ENCODE results near the gene EIF1AD. TPM values are rescaled to one million over a fixed set of nuclear protein-coding genes. Genes with fewer than 3 reads are reported as not detected.
"Not testable (repeated sequence)": the region's sequence is repeated elsewhere in the genome, so short reads cannot be mapped to it uniquely, and the experiment has no call there.

EIF1AD gene
- total RNA-seq, 2 experiments from 2014 or later, result 53.4 to 57.5 TPM

DNA sequence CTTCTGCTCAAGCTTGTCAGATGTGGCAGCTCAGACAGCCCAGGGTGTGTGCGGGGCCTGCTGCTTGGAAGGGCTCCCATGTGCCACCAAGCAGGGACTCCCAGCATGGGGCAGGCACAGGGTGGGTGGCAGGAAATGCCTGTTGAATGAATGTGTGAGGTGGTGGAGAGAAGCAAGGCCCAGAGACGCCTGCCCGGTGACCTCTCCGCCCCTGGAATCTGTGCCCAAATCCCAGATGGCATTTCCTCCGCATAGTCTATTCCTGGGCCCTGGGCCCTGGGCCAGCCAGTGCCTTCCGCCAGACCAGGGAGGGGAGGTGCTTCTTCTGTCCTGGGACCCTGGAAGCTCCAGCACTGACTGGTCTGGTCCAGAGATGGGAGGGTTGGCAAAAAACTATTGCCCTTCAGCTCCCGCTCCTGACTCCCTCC lies 13.5 kb upstream of the EIF1AD start:
- peaks cover 22% of the 10 kb centered on the region for H3K27me3 Mint-ChIP-seq
- no peaks in the 10 kb centered on the region for H3K9me3 Mint-ChIP-seq
- H3K36me3 Mint-ChIP-seq, result no peaks in the 10 kb centered on the region
- no peak overlapping the region for H3K4me3 Mint-ChIP-seq
- no peak for DNase-seq
- ATAC-seq (ENCODE audit: low read depth), result no peak
- POLR2A ChIA-PET, result no interaction called here
- no peak overlapping the region for H3K27ac Mint-ChIP-seq
- no peaks in the 10 kb centered on the region for H3K4me1 Mint-ChIP-seq

DNA sequence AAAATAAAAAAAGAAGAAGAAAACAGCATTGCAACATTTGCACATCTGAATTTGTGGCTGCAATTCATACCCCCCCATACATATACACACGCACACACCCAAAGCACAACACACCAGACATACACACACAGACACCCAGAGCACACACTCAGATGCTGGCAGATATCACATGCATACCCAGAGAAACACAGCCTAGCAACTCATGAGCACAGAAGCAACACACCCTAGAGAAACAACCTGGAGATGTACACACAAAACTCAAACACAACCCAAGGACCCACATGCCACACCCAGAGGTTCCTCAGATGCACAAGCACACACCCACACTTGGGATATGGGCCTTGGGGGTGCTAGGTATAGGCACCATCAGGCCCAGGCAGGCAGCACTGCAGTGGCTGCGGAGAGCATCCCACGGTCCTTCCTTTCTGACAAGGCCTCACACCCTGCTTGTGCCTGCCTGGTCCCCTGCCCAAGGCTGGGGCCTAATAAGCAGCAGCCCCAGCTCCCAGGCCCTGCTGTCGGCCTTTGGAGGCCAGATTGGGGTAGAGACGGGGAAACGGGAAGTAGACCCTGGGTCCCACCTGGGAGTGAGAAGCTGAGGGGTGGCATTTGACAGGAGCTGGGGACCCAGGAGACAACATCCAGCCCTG lies 13.0 kb upstream of the EIF1AD start:
- POLR2A ChIA-PET, result no interaction called here
- H3K27me3 Mint-ChIP-seq, result peaks cover 26% of the 10 kb centered on the region
- ATAC-seq (ENCODE audit: low read depth) (no peak), DNase-seq (no peak)
- H3K27ac Mint-ChIP-seq, result no peak overlapping the region
- no peaks in the 10 kb centered on the region for H3K4me1 Mint-ChIP-seq
- H3K4me3 Mint-ChIP-seq, result no peak overlapping the region
- H3K36me3 Mint-ChIP-seq, result no peaks in the 10 kb centered on the region
- H3K9me3 Mint-ChIP-seq, result no peaks in the 10 kb centered on the region

DNA sequence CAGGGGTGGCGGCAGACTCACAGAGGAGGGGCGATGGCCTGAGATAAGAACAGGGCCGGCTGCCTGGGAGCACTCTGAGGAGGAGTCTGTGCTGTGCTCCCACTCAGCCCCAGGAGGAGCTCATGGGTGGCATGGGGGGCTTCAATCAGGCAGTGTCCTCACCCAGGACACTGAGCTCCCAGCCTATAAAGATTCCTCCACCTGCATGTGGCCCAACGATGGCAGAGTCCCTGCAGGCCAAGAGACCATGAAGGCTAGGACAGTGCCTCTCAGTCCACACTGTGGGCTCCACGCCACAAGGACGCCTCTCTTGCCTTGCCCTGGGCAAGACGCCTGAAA lies 11.8 kb upstream of the EIF1AD start:
- no peaks in the 10 kb centered on the region for H3K36me3 Mint-ChIP-seq
- H3K9me3 Mint-ChIP-seq, result no peaks in the 10 kb centered on the region
- H3K27ac Mint-ChIP-seq, result no peak overlapping the region
- no peak overlapping the region for H3K4me3 Mint-ChIP-seq
- POLR2A ChIA-PET, result interaction anchor here (1.2 kb wide), 1 partner anchor 12 kb away, joined by 5 read pairs; the partner anchor contains the start of genes BANF1 and EIF1AD
- ATAC-seq (ENCODE audit: low read depth) (no peak), DNase-seq (no peak)
- no peaks in the 10 kb centered on the region for H3K4me1 Mint-ChIP-seq
- peaks cover 26% of the 10 kb centered on the region for H3K27me3 Mint-ChIP-seq

DNA sequence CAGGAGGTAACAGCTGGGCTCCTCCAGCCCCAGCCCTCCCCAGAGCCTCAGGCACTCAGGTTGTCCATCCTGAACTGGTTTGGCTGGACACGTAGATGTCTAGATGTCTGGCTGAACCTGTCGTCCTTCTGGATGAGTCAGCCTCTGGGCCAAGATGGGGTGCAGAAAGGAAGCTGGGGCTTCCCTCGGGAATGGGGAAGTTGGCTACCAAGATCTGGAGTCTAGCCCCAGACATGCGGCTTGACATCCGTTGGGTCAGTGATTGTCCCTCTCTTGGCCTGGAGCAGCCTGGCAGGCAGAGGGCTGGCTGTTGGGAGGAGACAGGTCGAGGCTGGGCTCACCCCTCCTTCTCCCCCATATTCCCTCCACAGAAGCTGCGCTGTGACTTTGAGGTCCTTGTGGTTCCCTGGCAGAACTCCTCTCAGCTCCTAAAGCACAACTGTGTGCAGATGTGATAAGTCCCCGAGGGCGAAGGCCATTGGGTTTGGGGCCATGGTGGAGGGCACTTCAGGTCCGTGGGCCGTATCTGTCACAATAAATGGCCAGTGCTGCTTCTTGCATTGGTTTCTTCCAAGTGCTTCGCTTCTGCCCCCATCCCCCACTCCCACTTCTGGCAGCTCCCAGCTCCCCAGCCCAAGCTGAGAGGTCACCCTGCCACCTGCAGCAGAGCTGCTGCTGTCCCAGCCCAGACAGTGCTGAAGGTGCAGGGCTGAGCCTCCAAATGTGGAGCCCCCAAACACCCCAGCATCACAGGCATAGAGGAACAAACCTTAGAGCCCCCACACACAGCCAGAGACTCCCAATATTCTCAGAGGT lies 11.2 kb upstream of the EIF1AD start:
- Mint-ChIP-seq H3K9me3 (no peaks in the 10 kb centered on the region), H3K27ac (no peak overlapping the region), H3K36me3 (no peaks in the 10 kb centered on the region), H3K27me3 (peaks cover 26% of the 10 kb centered on the region), H3K4me1 (peaks cover under 1% of the 10 kb centered on the region), H3K4me3 (no peak overlapping the region)
- no peak for DNase-seq
- POLR2A ChIA-PET, result interaction anchor here (1.2 kb wide), 1 partner anchor 11 kb away, joined by 5 read pairs; the partner anchor contains the start of genes BANF1 and EIF1AD
- no peak for ATAC-seq (ENCODE audit: low read depth)

DNA sequence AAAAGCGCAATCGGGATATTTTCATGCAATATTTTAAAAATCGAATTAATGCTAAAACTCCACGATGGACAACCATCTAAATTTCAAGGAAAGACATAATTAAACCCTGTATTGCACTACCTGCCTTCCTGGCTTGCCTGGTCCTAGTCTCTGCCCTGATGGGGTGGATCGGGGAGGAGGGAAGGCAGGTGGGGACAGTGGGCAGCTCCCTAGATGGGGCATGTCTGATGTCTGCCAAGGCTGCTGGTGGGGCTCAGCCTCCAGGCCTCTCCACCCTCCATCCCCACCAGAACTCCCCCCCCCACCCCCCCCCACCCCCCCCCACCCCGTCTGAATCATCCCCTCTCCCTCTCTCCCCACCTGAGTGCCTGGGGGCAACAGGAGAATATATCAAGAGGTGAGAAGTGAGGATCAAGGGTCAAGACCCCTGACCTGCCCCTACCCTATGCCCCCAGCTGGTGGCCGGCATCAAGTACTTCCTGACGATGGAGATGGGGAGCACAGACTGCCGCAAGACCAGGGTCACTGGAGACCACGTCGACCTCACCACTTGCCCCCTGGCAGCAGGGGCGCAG lies 10.5 kb upstream of the EIF1AD start:
- no peak overlapping the region for H3K4me3 Mint-ChIP-seq
- H3K27me3 Mint-ChIP-seq, result peaks cover 26% of the 10 kb centered on the region
- POLR2A ChIA-PET, result no interaction called here

DNA sequence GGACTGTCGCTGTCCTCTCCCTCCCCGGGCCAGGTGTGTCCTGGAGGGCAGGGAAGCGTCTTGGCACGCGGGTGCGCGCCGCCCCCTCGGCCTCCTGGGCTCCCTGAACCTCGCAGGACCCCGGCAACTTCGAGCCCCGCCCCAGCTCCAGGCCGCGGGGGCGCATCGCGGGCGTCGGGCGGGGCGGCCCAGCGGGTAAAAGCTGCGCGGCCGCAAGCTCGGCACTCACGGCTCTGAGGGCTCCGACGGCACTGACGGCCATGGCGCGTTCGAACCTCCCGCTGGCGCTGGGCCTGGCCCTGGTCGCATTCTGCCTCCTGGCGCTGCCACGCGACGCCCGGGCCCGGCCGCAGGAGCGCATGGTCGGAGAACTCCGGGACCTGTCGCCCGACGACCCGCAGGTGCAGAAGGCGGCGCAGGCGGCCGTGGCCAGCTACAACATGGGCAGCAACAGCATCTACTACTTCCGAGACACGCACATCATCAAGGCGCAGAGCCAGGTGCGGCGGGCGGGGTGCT lies 9.9 kb upstream of the EIF1AD start, which contains the start of gene CST6:
CST6 (plus strand) TSS at position 224 of the 519 bp plus-strand sequence; CDS start at position 261, 37 bp downstream.
- DNase-seq (no peak), ATAC-seq (ENCODE audit: low read depth) (no peak)
- Mint-ChIP-seq H3K36me3 (no peaks in the 10 kb centered on the region), H3K4me1 (peaks cover 4% of the 10 kb centered on the region), H3K27me3 (peaks cover 26% of the 10 kb centered on the region), H3K27ac (no peak within 1 kb of the TSS), H3K4me3 (no peak within 1 kb of the TSS), H3K9me3 (no peaks in the 10 kb centered on the region)
- POLR2A ChIA-PET, result interaction anchor here (1.3 kb wide), 1 partner anchor 9 kb away, joined by 12 read pairs; the partner anchor contains the start of genes BANF1 and EIF1AD

More for the DNA sequence above, 10.5 kb upstream of the EIF1AD start:
- Mint-ChIP-seq H3K36me3 (no peaks in the 10 kb centered on the region), H3K27ac (no peak overlapping the region), H3K9me3 (no peaks in the 10 kb centered on the region), H3K4me1 (peaks cover 4% of the 10 kb centered on the region)
- ATAC-seq (ENCODE audit: low read depth) (no peak), DNase-seq (no peak)

DNA sequence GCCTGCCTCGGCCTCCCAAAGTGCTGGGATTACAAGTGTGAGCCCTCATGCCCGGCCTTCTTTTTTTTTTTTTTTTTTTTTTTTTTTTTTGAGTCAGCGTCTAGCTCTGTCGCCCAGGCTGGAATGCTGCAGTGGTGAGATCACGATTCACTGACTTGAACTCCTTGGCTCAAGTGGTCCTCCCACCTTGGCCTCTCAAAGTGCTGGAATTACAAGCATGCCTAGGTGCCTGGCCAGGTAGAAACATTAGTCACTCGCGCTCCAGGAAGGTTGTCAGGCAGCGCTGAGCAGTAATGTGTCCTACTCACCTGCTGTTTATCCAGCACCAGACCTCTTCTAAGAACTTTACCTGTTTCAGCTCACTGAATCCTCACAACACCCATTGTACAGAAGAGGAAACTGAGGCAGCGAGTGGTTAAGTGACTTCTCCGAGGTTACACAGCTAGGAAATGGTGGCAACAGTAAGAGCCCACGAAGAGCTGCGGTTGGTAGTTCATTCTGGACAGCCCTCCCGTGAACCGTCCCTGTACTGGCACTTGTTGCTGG lies 9.4 kb upstream of the EIF1AD start:
- Mint-ChIP-seq H3K4me3 (no peak overlapping the region), H3K36me3 (no peaks in the 10 kb centered on the region), H3K4me1 (peaks cover 5% of the 10 kb centered on the region), H3K27me3 (peaks cover 26% of the 10 kb centered on the region), H3K9me3 (no peaks in the 10 kb centered on the region), H3K27ac (no peak overlapping the region)
- POLR2A ChIA-PET, result interaction anchor here (0.5 to 1.3 kb wide), 2 partner anchors 9 to 36 kb away, joined by 3 to 12 read pairs; partner anchors contain the start of genes BANF1 and EIF1AD
- no peak for ATAC-seq (ENCODE audit: low read depth)
- no peak for DNase-seq

DNA sequence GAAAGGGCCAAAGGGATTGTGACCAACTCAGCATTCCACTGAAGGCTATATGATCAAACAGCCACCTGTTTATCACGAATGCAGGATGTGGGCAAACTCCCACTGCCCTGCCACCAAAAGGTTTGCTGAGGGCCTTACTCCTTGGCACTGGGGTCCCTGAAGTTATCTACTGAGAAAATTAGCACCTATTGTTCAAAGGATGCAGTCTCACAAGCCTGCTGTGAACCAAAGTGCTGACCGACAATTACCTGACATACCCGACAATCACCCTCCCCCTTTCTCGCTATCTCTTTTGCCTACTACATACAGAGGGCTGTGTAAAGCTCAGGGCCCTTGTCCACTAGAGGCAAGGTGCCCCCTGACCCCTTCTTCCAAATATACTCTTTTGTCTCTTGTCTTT lies 8.1 kb upstream of the EIF1AD start:
- H3K9me3 Mint-ChIP-seq; H3K4me3 Mint-ChIP-seq; POLR2A ChIA-PET; H3K36me3 Mint-ChIP-seq; H3K27ac Mint-ChIP-seq; H3K4me1 Mint-ChIP-seq; ATAC-seq (ENCODE audit: low read depth); DNase-seq: not testable (repeated sequence)
- peaks cover 26% of the 10 kb centered on the region for H3K27me3 Mint-ChIP-seq

DNA sequence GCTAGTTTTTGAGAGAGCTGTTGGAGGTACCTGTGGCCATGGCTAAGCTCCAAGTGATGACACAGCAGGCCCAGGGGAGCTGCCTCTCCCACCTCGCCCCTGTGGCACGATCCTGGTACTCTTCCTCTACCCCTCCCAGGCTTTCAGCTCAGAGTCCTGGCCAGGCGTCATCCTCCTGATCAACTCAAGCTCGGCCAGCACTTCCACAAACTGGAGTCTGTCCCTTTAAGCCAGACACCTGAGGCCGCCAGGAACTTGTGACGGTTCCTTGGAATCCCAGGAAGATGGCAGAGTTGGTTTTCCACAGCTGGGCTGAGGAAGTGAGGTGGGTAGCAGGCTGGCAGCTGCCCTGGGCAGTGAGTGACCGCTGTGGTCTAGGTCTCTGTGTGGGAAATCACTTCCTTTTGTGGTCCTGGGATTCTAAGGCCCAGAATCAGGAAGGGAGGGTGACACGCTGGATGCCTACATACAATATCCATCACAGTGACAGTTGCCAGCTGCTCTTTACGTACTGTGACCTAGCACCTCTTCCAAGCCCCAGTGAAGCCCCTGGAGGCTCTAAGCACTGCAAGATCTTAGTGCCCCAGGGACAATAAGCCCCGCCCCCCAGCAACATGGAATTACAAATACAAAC lies 6.6 kb upstream of the EIF1AD start:
- ATAC-seq (ENCODE audit: low read depth) (no peak), DNase-seq (no peak)
- peaks cover under 1% of the 10 kb centered on the region for H3K36me3 Mint-ChIP-seq
- no peaks in the 10 kb centered on the region for H3K9me3 Mint-ChIP-seq
- H3K4me1 Mint-ChIP-seq, result peaks cover 6% of the 10 kb centered on the region
- no peak overlapping the region for H3K4me3 Mint-ChIP-seq
- POLR2A ChIA-PET, result interaction anchor here (0.6 to 0.7 kb wide), 2 partner anchors 125 to 149 kb away, joined by 3 read pairs; no protein-coding TSS in a partner anchor
- H3K27ac Mint-ChIP-seq, result no peak overlapping the region
- H3K27me3 Mint-ChIP-seq, result peaks cover 25% of the 10 kb centered on the region

DNA sequence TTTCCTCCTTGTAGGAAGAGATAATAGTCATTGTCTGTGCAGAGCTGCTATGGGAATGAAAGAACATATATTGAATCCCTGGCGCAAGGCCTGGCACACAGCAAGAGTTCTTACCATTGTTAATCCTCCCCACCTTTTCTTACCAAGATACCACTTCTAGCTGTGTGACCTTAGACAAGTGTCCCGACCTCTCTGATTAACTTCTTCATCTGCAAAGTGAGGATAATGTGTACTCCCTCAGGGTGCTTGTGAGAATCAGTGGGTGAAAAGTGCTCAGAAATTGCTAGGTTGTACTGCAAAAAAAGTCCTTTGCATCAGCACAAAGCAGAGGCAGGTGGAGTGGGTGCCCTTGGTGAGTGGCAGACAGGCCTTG lies 6.1 kb upstream of the EIF1AD start:
- POLR2A ChIA-PET, result no interaction called here
- Mint-ChIP-seq H3K4me3 (no peak overlapping the region), H3K9me3 (no peaks in the 10 kb centered on the region), H3K4me1 (peaks cover 11% of the 10 kb centered on the region), H3K27ac (no peak overlapping the region), H3K27me3 (peaks cover 20% of the 10 kb centered on the region), H3K36me3 (peaks cover 2% of the 10 kb centered on the region)
- DNase-seq (no peak), ATAC-seq (ENCODE audit: low read depth) (no peak)

DNA sequence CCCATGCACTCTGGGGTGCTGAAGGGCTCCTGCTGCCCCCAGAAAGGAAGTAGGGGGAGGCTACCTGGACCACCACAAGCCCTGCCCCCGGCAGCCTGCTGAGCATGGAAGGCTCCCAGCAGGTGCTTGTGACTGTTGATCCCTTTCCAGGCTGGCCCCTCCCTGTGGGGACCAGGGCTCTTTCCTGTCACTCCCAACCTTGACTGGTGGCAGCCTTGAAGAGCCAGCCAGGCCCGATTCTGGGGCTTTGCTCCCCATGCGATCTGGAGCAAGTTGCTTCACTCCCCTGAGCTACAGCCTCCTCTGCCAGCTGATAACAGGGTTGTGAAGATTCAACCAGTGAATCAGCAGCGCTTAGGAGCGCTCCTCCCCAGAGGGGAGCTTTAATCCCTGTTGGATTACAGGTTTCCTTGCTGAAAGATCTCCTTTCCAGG lies 5.3 kb upstream of the EIF1AD start:
- ATAC-seq (ENCODE audit: low read depth) (no peak), DNase-seq (no peak)
- no peak overlapping the region for H3K4me3 Mint-ChIP-seq
- H3K27ac Mint-ChIP-seq, result no peak overlapping the region
- POLR2A ChIA-PET, result no interaction called here
- H3K9me3 Mint-ChIP-seq, result no peaks in the 10 kb centered on the region
- peaks cover 3% of the 10 kb centered on the region for H3K36me3 Mint-ChIP-seq
- peaks cover 16% of the 10 kb centered on the region for H3K27me3 Mint-ChIP-seq
- H3K4me1 Mint-ChIP-seq, result peaks cover 12% of the 10 kb centered on the region

DNA sequence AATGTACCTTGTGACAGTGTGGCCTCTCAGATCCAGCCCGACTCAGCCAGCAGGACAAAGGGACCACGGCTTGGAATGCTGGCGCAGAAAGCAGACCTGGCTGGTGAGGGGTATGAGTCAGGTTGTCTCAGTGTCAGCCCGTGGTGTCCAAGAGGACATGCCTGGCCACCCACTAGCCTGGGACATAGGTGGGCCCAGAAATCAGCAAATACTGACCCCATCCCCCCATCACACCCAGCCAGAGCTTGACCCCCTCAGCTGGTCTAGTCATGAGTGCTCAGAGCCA lies 4.9 kb upstream of the EIF1AD start:
- peaks cover 5% of the 10 kb centered on the region for H3K36me3 Mint-ChIP-seq
- ATAC-seq (ENCODE audit: low read depth) (no peak), DNase-seq (no peak)
- no peak overlapping the region for H3K27ac Mint-ChIP-seq
- POLR2A ChIA-PET, result no interaction called here
- no peak overlapping the region for H3K4me3 Mint-ChIP-seq
- H3K4me1 Mint-ChIP-seq, result peaks cover 12% of the 10 kb centered on the region
- H3K9me3 Mint-ChIP-seq, result no peaks in the 10 kb centered on the region
- H3K27me3 Mint-ChIP-seq, result peaks cover 15% of the 10 kb centered on the region
